Central memory CD8-positive, alpha-beta T cell (primary cell): ENCODE results near the gene IPO4.

Source experiments
- ATAC-seq: fragments of 150-1000 bp; cut with Tn5 transposase; replicated peaks from 2 replicates; pipeline ENCODE4 v1.10.0; 2022; ENCODE audit warnings: mild to moderate bottlenecking, moderate FRiP score, moderate number of reproducible peaks; ENCODE audit not compliant: poor library complexity, severe bottlenecking; ENCODE audit errors: extremely low read depth
- DNase-seq, 2 donors: peaks; one replicate each; pipeline ENCODE4 v3.0.0; 2021; ENCODE audit warnings: low spot score in 2 of 2
- H3K27ac Mint-ChIP-seq: one replicate; pipeline ENCODE4 v1.8.0; 2022; ENCODE audit warnings: low read depth, mild to moderate bottlenecking, moderate library complexity, mixed read lengths
- H3K27me3 Mint-ChIP-seq: one replicate; pipeline ENCODE4 v1.8.0; 2022; ENCODE audit warnings: mixed read lengths
- H3K36me3 Mint-ChIP-seq: one replicate; pipeline ENCODE4 v1.8.0; 2022; ENCODE audit warnings: mild to moderate bottlenecking, moderate library complexity, mixed read lengths; ENCODE audit not compliant: insufficient read depth
- H3K4me1 Mint-ChIP-seq: one replicate; pipeline ENCODE4 v1.8.0; 2022; ENCODE audit warnings: mixed read lengths
- H3K4me3 Mint-ChIP-seq: one replicate; pipeline ENCODE4 v1.8.0; 2022; ENCODE audit warnings: mild to moderate bottlenecking, moderate library complexity, mixed read lengths
- H3K9me3 Mint-ChIP-seq: one replicate; pipeline ENCODE4 v1.8.0; 2022; ENCODE audit warnings: mixed read lengths

Gene IPO4

GRCh38 chr14:24196071-24197055, 7.7 kb upstream of the IPO4 start:
- Mint-ChIP-seq H3K36me3 (peaks cover 42% of the 10 kb centered on the region), H3K4me1 (peaks cover 57% of the 10 kb centered on the region), H3K27ac (peak overlapping the region; percentile 98), H3K9me3 (no peaks in the 10 kb centered on the region), H3K27me3 (no peaks in the 10 kb centered on the region), H3K4me3 (peak overlapping the region; percentile 89)
- no peak for ATAC-seq
- no peak for DNase-seq

- peak; percentile 85 to 93 for DNase-seq
- Mint-ChIP-seq H3K27ac (peak within 1 kb of the TSS; percentile 98), H3K27me3 (no peaks in the 10 kb centered on the region), H3K4me3 (peak within 1 kb of the TSS; percentile 89), H3K36me3 (peaks cover 40% of the 10 kb centered on the region), H3K9me3 (no peaks in the 10 kb centered on the region), H3K4me1 (peaks cover 57% of the 10 kb centered on the region)
- ATAC-seq = peak; percentile 89
Observed at GRCh38 chr14:24195186-24196070, 6.8 kb upstream of the IPO4 start, which contains the start of gene TM9SF1. TSS of gene TM9SF1 (minus strand) at chr14:24195441. CDS start at chr14:24195019, 422 bp downstream.

GRCh38 chr14:24194873-24195185, 6.2 kb upstream of the IPO4 start:
- Mint-ChIP-seq H3K27ac (peak overlapping the region; percentile 98), H3K9me3 (no peaks in the 10 kb centered on the region), H3K4me1 (peaks cover 57% of the 10 kb centered on the region), H3K4me3 (peak overlapping the region; percentile 89), H3K36me3 (peaks cover 38% of the 10 kb centered on the region), H3K27me3 (no peaks in the 10 kb centered on the region)
- no peak for DNase-seq
- ATAC-seq = no peak

GRCh38 chr14:24194186-24194872, 5.7 kb upstream of the IPO4 start:
- Mint-ChIP-seq H3K36me3 (peaks cover 38% of the 10 kb centered on the region), H3K27ac (peak overlapping the region; percentile 98), H3K27me3 (no peaks in the 10 kb centered on the region), H3K4me3 (peak overlapping the region; percentile 89), H3K4me1 (peaks cover 54% of the 10 kb centered on the region), H3K9me3 (no peaks in the 10 kb centered on the region)
- no peak for DNase-seq
- ATAC-seq = no peak

DNA sequence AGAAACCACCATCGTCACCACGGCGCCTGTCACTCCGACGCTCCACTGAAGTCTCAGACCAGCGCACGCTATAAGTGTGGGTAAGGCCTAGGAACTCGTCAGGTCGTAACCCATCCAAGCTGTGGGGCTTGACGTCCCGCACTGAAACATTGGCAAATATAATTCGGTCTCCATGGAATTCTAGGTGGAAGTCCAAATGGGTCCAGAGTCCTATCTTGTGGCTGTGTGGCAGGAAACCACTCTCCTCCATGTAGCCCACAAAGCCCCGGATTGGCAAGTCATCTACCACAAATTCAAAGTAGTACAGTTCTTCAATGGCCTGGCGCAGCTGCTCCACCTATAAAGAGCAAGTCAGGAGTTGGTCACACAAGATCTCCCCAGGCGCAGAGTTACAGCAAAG, 4.3 kb upstream of the IPO4 start:
- Mint-ChIP-seq H3K4me1 (peaks cover 55% of the 10 kb centered on the region), H3K27me3 (no peaks in the 10 kb centered on the region), H3K9me3 (no peaks in the 10 kb centered on the region), H3K4me3 (no peak overlapping the region), H3K36me3 (peaks cover 40% of the 10 kb centered on the region), H3K27ac (peak overlapping the region; percentile 79)
- DNase-seq (no peak), ATAC-seq (no peak)

GRCh38 chr14:24190416-24190815, 1.8 kb upstream of the IPO4 start:
- ATAC-seq (no peak), DNase-seq (no peak)
- Mint-ChIP-seq H3K9me3 (no peaks in the 10 kb centered on the region), H3K36me3 (peaks cover 26% of the 10 kb centered on the region), H3K27me3 (no peaks in the 10 kb centered on the region), H3K4me3 (no peak overlapping the region), H3K4me1 (peaks cover 54% of the 10 kb centered on the region), H3K27ac (no peak overlapping the region)

- no peak overlapping the region for H3K4me3 Mint-ChIP-seq
- H3K9me3 Mint-ChIP-seq = no peaks in the 10 kb centered on the region
- H3K27me3 Mint-ChIP-seq = no peaks in the 10 kb centered on the region
- H3K36me3 Mint-ChIP-seq = peaks cover 16% of the 10 kb centered on the region
- DNase-seq = no peak
- no peak for ATAC-seq
- H3K4me1 Mint-ChIP-seq = peaks cover 45% of the 10 kb centered on the region
- H3K27ac Mint-ChIP-seq = peak overlapping the region; percentile 90
Observed at GRCh38 chr14:24189460-24189859, 844 bp upstream of the IPO4 start.

- Mint-ChIP-seq H3K4me1 (peaks cover 41% of the 10 kb centered on the region), H3K27ac (peak overlapping the region; percentile 90), H3K36me3 (peaks cover 13% of the 10 kb centered on the region)
Observed at GRCh38 chr14:24189059-24189375, 401 bp upstream of the IPO4 start.

DNA sequence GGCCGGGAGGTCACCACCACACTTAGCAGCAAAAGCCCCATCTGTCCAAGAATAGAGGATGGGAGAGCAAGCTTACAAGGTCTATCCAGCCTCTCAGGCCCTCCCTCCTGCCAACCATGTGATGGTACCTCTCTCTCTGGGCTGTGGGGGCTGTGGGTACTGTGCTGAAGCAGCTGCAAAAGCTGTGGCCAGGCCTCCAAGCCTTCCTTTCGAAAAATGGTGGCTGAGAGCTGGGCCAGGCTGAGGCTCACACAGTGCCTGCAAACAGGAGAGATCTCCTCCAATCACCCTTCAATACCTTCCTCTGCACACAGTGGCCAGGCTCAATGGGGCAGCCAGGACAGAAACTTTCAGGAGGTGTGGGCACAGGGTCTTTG, 1.1 kb downstream of the IPO4 start:
- H3K27me3 Mint-ChIP-seq = no peaks in the 10 kb centered on the region
- H3K36me3 Mint-ChIP-seq = peaks cover 16% of the 10 kb centered on the region
- ATAC-seq = no peak
- peaks cover 36% of the 10 kb centered on the region for H3K4me1 Mint-ChIP-seq
- no peak for DNase-seq
- peak overlapping the region; percentile 78 for H3K4me3 Mint-ChIP-seq
- H3K27ac Mint-ChIP-seq = peak overlapping the region; percentile 90
- H3K9me3 Mint-ChIP-seq = no peaks in the 10 kb centered on the region

More at GRCh38 chr14:24189059-24189375, 401 bp upstream of the IPO4 start:
- Mint-ChIP-seq H3K9me3 (no peaks in the 10 kb centered on the region), H3K27me3 (no peaks in the 10 kb centered on the region), H3K4me3 (peak overlapping the region; percentile 78)
- no peak for DNase-seq
- ATAC-seq = no peak

- peaks cover 14% of the 10 kb centered on the region for H3K36me3 Mint-ChIP-seq
- ATAC-seq (no peak), DNase-seq (no peak)
- peak overlapping the region; percentile 90 for H3K27ac Mint-ChIP-seq
- H3K4me3 Mint-ChIP-seq = peak overlapping the region; percentile 78
- H3K4me1 Mint-ChIP-seq = peaks cover 33% of the 10 kb centered on the region
- H3K9me3 Mint-ChIP-seq = no peaks in the 10 kb centered on the region
- no peaks in the 10 kb centered on the region for H3K27me3 Mint-ChIP-seq
Observed at GRCh38 chr14:24186831-24187538, 1.6 kb downstream of the IPO4 start.

- Mint-ChIP-seq H3K4me3 (no peak overlapping the region), H3K4me1 (peaks cover 29% of the 10 kb centered on the region), H3K36me3 (peaks cover 14% of the 10 kb centered on the region), H3K27ac (no peak overlapping the region), H3K9me3 (no peaks in the 10 kb centered on the region), H3K27me3 (no peaks in the 10 kb centered on the region)
- DNase-seq (no peak), ATAC-seq (no peak)
Observed at GRCh38 chr14:24185741-24186140, 2.9 kb downstream of the IPO4 start.

DNA sequence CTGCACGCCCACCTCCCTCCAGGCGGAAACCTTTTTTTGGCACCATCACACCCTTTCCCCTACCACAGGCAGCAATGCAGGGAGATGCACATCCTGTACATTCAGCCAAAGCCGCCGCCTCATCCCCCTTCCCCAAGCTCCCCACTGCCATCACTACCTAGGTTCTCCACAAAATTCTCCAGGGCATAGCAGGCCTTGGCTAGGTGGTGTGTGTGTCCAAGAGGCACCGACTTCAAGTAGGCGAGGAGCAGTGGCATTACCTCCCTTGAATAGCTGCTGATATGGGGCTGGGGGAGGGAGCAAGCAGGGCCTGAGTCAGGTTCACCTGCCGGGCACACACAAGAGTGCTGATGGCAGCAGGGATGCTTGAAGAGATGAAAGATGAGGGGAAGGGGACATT, 3.6 kb downstream of the IPO4 start:
- Mint-ChIP-seq H3K36me3 (peaks cover 17% of the 10 kb centered on the region), H3K4me3 (no peak overlapping the region), H3K9me3 (no peaks in the 10 kb centered on the region), H3K27ac (peak overlapping the region; percentile 38), H3K4me1 (peaks cover 29% of the 10 kb centered on the region), H3K27me3 (no peaks in the 10 kb centered on the region)
- DNase-seq = no peak
- ATAC-seq = no peak
